Osteocyte (in vitro differentiated cells): ENCODE measurements around the gene FAM53B. TPM values are rescaled to one million over a fixed set of nuclear protein-coding genes. Genes with fewer than 3 reads are reported as not detected.

Source experiments
- DNase-seq: peaks from one replicate; pipeline ENCODE4 v3.0.0; 2021; ENCODE audit warnings: mixed read lengths; ENCODE audit not compliant: unreplicated experiment; ENCODE audit errors: extremely low spot score
- H3K27ac Mint-ChIP-seq: one replicate; pipeline ENCODE4 v1.8.0; 2021; ENCODE audit warnings: mild to moderate bottlenecking, mixed read lengths; ENCODE audit not compliant: unreplicated experiment
- H3K27me3 Mint-ChIP-seq: one replicate; pipeline ENCODE4 v1.8.0; 2021; ENCODE audit warnings: mixed read lengths; ENCODE audit not compliant: unreplicated experiment
- H3K36me3 Mint-ChIP-seq: one replicate; pipeline ENCODE4 v1.8.0; 2021; ENCODE audit warnings: mixed read lengths; ENCODE audit not compliant: unreplicated experiment
- H3K4me1 Mint-ChIP-seq: one replicate; pipeline ENCODE4 v1.8.0; 2021; ENCODE audit warnings: mixed read lengths; ENCODE audit not compliant: unreplicated experiment
- H3K4me3 Mint-ChIP-seq: one replicate; pipeline ENCODE4 v1.8.0; 2021; ENCODE audit warnings: mild to moderate bottlenecking, moderate library complexity, mixed read lengths; ENCODE audit not compliant: unreplicated experiment
- H3K9me3 Mint-ChIP-seq: one replicate; pipeline ENCODE4 v1.8.0; 2021; ENCODE audit warnings: mixed read lengths; ENCODE audit not compliant: unreplicated experiment
- total RNA-seq: library from RNA; stranded (reverse); gene quantifications from 2 replicates; pipeline ENCODE4 v1.2.1, GENCODE V29; 2021
- TF ChIP-seq, protein P1 (sequence below): fragments of 200-600 bp; sonication (generic); IDR thresholded peaks from 2 replicates; pipeline ENCODE4 v1.5.0; 2021; ENCODE audit warnings: antibody characterized with exemption, mild to moderate bottlenecking, moderate library complexity

The FAM53B gene
- total RNA-seq, 1 donor from 2014 or later = 14.7 TPM

DNA sequence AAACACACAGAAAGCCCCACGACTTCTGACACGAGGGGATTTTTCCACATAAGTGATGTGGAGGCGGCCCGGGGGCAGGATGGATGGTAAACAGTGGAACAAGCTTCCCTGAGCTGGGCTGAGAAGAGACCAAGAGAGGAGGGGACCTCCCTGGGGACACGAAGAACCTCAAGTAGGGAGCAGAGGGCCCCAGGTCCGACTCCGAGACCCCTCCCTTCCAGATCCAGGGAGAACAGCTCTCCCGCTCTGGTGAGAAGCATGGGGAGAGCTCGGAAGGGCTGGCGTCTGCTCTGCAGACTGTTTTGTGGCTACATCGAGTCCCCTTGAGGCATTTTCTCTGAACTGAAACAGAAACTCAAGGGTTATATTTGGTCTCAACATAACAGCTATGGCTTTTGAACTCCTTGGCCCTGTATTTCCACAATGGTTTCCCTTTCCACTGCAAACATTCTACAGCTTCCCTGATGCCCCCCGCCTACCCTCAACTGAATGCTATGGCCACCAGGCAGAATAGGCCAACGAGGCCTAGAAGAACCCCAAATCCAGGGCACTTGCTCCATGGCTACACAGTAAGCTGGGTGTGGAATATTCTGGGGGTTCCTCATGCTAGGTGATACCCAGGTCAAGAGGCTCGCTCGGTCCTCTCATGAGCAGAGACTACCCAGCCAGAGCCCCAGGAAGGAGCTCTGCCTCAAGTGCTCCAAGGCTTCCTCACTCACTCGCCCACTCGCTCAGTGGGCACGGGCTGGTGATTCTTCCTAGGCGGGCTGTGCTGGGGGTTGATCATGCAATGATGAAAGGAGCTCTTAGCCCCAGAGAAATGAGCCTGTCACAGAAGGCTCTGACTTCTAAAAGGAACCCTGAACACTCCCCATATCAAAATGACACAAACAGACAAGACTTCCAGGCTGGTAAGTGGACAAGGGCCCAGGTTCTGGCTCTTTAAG lies 47.5 kb downstream of the FAM53B start:
- Mint-ChIP-seq H3K27me3 (no peaks in the 10 kb centered on the region), H3K9me3 (no peaks in the 10 kb centered on the region), H3K4me1 (peaks cover 8% of the 10 kb centered on the region), H3K36me3 (peaks cover 11% of the 10 kb centered on the region), H3K27ac (no peak overlapping the region), H3K4me3 (no peak overlapping the region)
- TF ChIP-seq, protein P1, sequence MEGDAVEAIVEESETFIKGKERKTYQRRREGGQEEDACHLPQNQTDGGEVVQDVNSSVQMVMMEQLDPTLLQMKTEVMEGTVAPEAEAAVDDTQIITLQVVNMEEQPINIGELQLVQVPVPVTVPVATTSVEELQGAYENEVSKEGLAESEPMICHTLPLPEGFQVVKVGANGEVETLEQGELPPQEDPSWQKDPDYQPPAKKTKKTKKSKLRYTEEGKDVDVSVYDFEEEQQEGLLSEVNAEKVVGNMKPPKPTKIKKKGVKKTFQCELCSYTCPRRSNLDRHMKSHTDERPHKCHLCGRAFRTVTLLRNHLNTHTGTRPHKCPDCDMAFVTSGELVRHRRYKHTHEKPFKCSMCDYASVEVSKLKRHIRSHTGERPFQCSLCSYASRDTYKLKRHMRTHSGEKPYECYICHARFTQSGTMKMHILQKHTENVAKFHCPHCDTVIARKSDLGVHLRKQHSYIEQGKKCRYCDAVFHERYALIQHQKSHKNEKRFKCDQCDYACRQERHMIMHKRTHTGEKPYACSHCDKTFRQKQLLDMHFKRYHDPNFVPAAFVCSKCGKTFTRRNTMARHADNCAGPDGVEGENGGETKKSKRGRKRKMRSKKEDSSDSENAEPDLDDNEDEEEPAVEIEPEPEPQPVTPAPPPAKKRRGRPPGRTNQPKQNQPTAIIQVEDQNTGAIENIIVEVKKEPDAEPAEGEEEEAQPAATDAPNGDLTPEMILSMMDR = no peak
- DNase-seq = no peak

DNA sequence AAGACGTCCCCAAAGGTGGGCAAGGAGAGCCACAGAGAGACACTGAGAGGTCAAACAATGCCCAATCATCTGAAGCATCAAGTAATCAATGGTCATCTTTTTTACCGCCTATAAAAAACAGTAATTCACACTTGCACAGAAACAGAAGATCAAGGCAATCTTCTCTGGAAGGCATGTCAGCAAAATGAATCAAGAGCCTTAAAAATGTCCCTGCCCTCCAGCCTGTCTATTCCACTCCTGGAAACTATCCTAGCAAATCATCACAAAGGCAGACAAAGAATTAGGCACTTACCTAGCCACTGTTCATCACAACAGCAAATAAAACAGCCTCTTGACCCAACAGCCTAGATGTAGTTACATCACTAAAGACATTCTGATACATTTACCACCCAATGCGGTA lies 48.9 kb downstream of the FAM53B start:
- peaks cover 1% of the 10 kb centered on the region for H3K4me1 Mint-ChIP-seq
- H3K9me3 Mint-ChIP-seq = no peaks in the 10 kb centered on the region
- no peak overlapping the region for H3K4me3 Mint-ChIP-seq
- TF ChIP-seq, protein P1 = no peak
- DNase-seq = no peak
- H3K27me3 Mint-ChIP-seq = no peaks in the 10 kb centered on the region
- peaks cover 15% of the 10 kb centered on the region for H3K36me3 Mint-ChIP-seq
- no peak overlapping the region for H3K27ac Mint-ChIP-seq

DNA sequence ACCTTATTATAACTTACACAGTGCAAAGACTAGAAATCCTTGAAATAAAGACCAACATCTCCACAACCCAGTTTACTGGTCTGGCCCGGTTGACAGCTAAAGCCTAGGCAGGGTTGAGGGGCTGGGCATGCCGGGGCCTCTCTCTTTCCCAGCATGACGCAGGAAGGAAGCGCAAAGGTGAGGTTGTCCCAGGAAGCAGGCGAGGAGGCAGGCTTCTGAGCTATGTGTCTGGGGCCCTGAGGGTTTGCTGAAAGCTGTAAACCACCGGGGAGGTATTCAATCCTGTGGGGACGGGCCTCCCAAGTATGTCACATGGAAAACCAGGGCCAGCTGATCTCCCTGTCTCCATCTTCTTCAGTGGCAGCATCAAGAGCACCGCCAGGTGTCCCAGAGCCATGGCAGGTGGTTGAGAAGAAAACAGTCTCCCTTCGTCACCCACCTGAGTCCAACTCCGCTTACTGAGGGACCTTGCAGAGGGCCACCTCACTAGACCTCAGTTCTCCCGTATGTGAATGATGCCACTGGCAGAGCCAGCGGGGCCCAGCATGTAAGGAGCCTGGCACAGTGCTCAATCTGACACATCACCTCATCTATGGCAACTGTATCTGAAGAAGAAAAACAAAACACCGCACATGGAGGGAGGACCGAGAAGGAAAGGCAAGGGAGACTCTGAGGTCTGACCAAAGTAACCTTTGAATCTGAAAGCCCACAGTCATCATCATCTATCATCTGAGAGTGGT lies 49.5 kb downstream of the FAM53B start:
- DNase-seq = no peak
- no peaks in the 10 kb centered on the region for H3K27me3 Mint-ChIP-seq
- TF ChIP-seq, protein P1 = no peak
- H3K4me3 Mint-ChIP-seq = no peak overlapping the region
- no peak overlapping the region for H3K27ac Mint-ChIP-seq
- no peaks in the 10 kb centered on the region for H3K9me3 Mint-ChIP-seq
- peaks cover 1% of the 10 kb centered on the region for H3K4me1 Mint-ChIP-seq
- H3K36me3 Mint-ChIP-seq = peaks cover 15% of the 10 kb centered on the region

DNA sequence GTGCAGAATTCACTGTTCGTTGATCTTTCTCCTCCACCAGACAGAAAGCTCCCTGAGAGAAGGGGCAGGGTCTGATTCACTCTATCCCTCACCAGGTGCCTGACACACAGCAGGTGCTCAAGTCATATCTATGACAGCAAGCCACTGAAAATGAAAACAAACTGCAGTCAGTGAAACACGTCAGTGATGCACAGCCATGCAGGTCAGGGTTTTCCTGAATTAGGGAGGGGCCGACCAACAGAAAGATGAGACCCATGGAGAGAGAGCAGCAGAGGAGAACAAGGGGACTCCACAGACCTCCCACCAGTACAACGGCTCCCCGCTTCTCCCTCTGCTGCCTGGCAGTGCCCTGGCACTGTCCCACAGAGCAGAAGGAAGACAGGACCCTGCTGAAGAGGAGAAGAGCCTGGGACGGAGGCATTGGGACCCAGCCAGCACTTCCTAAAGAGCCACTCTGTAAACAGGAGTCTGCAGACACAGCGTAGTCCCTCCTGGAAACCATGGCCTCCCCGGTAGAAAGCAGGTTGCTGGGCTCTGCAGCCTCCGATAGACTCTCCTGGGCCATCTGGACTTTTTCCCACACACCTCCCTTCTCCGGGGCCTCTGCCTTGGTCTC lies 50.3 kb downstream of the FAM53B start:
- Mint-ChIP-seq H3K27me3 (no peaks in the 10 kb centered on the region), H3K4me1 (peaks cover 1% of the 10 kb centered on the region), H3K9me3 (no peaks in the 10 kb centered on the region), H3K36me3 (peaks cover 17% of the 10 kb centered on the region), H3K27ac (no peak overlapping the region), H3K4me3 (no peak overlapping the region)
- TF ChIP-seq, protein P1 = no peak
- no peak for DNase-seq
